ENCODE results near the gene POLR1A.

DNA sequence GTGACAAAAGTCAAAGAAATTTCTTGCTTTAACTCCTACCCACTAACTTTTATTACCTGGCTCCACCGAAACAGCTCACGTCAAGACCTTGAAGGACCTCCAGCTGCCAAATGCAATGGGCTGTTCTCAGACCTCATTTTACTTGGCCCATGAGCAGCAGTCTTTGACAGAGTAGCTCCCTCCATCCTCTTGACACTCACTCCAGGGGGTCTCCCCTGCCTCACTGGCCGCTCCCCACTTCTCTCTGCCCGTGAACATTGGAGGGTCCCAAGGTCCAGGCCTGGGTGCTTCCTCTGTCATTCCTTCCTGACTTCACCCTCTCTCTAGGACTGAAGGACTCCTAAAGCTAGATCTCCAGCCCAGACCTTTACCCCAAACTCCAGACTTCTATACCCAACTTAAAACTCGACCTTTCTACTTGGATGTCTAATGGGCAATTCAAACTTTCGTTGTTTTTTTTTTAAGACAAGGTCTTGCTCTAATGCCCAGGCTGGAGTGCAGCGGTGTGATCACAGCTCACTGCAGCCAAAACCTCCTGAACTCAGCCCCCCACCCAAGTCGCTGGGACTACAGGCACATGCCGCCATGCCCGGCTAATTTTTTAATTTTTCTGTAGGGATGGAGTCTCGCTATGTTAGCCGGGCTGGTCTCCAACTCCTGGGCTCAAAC lies 124.0 kb downstream of the POLR1A start:
- TF ChIP-seq CTCF (IDR thresholded peaks at IDR 0.05): no peak
- TF ChIP-seq ZFX (IDR thresholded peaks at IDR 0.05; ENCODE audit: borderline replicate concordance): no peak

Measured in 22Rv1 (cell line).